A549 (cell line): ENCODE data around the gene CLEC16A.

Experiments used
- CBX8 ChIP-seq: fragments of 200-600 bp; sonication (generic); IDR thresholded peaks from 2 replicates; pipeline ENCODE4 v1.6.1; 2016
- CHD2 ChIP-seq: fragments of 150-350 bp; IDR thresholded peaks from 2 replicates; pipeline ENCODE4 v1.6.1; 2014; ENCODE audit warnings: low read length; ENCODE audit not compliant: partially characterized antibody
- EP300 ChIP-seq, 2 experiments: fragments of >200 bp; sonication (Bioruptor Twin); formaldehyde crosslinking; IDR thresholded peaks; 2 replicates in 1 of 2; 3 replicates in 1 of 2; pipeline ENCODE4 v1.6.1; 2016 to 2017
- JUN ChIP-seq, 2 experiments: fragments of >200 bp; sonication (Bioruptor Twin); formaldehyde crosslinking; IDR thresholded peaks; 2 replicates in 1 of 2; 3 replicates in 1 of 2; pipeline ENCODE4 v1.6.1; 2016 to 2017
- NR3C1 ChIP-seq: fragments of >200 bp; sonication (Bioruptor Twin); formaldehyde crosslinking; IDR thresholded peaks from 3 replicates; pipeline ENCODE4 v1.6.1; 2017
- POLR2A ChIP-seq: IDR thresholded peaks from 2 replicates; pipeline ENCODE4 v1.6.1; 2012; ENCODE audit warnings: mild to moderate bottlenecking, low read length
- RNF2 ChIP-seq: fragments of 200-600 bp; sonication (generic); IDR thresholded peaks from 2 replicates; pipeline ENCODE4 v1.6.1; 2016; ENCODE audit warnings: low read depth, mild to moderate bottlenecking, antibody characterized with exemption, moderate library complexity, borderline replicate concordance
- TF ChIP-seq, protein P1 (sequence below): fragments of >200 bp; sonication (Bioruptor Twin); formaldehyde crosslinking; IDR thresholded peaks from 3 replicates; pipeline ENCODE4 v1.5.1; 2016
- TF ChIP-seq, protein P2 (sequence below): fragments of 200-600 bp; sonication (generic); IDR thresholded peaks from 2 replicates; pipeline ENCODE4 v1.6.1; 2016; ENCODE audit warnings: antibody characterized with exemption, mild to moderate bottlenecking, moderate library complexity
- TF ChIP-seq, protein P3 (sequence below): fragments of 450-650 bp; IDR thresholded peaks from 2 replicates; pipeline ENCODE4 v1.6.1; 2014; ENCODE audit warnings: antibody characterized with exemption
- TF ChIP-seq, protein P4 (sequence below): fragments of 150-350 bp; IDR thresholded peaks from 2 replicates; pipeline ENCODE4 v1.6.1; 2014; ENCODE audit warnings: low read depth, mild to moderate bottlenecking, low read length
- TF ChIP-seq, protein P5 (sequence below): IDR thresholded peaks from 2 replicates; pipeline ENCODE4 v1.6.1; 2012; ENCODE audit warnings: low read depth, borderline replicate concordance

DNA sequence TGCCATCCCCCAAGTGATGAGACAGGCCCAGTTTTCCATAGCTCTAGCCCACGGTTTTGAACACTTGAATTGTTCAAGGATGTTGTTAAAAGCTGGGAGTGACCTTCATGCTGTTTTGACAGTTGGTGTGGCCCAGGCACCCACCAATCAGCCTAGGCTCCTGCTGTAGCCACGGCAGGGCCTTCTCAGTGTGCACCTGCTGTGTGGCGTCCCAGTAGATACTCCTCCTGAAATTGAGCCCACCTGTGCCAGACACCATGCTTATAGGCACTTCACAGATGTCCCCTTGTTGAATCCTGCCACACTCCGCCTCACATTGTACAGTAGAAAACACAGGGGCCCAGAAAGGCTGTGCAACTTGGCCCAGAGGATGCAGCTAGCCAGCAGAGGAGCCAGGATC is 225.3 kb downstream of the CLEC16A start:
- TF ChIP-seq, protein P1, sequence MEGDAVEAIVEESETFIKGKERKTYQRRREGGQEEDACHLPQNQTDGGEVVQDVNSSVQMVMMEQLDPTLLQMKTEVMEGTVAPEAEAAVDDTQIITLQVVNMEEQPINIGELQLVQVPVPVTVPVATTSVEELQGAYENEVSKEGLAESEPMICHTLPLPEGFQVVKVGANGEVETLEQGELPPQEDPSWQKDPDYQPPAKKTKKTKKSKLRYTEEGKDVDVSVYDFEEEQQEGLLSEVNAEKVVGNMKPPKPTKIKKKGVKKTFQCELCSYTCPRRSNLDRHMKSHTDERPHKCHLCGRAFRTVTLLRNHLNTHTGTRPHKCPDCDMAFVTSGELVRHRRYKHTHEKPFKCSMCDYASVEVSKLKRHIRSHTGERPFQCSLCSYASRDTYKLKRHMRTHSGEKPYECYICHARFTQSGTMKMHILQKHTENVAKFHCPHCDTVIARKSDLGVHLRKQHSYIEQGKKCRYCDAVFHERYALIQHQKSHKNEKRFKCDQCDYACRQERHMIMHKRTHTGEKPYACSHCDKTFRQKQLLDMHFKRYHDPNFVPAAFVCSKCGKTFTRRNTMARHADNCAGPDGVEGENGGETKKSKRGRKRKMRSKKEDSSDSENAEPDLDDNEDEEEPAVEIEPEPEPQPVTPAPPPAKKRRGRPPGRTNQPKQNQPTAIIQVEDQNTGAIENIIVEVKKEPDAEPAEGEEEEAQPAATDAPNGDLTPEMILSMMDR = no peak
- TF ChIP-seq, protein P2, sequence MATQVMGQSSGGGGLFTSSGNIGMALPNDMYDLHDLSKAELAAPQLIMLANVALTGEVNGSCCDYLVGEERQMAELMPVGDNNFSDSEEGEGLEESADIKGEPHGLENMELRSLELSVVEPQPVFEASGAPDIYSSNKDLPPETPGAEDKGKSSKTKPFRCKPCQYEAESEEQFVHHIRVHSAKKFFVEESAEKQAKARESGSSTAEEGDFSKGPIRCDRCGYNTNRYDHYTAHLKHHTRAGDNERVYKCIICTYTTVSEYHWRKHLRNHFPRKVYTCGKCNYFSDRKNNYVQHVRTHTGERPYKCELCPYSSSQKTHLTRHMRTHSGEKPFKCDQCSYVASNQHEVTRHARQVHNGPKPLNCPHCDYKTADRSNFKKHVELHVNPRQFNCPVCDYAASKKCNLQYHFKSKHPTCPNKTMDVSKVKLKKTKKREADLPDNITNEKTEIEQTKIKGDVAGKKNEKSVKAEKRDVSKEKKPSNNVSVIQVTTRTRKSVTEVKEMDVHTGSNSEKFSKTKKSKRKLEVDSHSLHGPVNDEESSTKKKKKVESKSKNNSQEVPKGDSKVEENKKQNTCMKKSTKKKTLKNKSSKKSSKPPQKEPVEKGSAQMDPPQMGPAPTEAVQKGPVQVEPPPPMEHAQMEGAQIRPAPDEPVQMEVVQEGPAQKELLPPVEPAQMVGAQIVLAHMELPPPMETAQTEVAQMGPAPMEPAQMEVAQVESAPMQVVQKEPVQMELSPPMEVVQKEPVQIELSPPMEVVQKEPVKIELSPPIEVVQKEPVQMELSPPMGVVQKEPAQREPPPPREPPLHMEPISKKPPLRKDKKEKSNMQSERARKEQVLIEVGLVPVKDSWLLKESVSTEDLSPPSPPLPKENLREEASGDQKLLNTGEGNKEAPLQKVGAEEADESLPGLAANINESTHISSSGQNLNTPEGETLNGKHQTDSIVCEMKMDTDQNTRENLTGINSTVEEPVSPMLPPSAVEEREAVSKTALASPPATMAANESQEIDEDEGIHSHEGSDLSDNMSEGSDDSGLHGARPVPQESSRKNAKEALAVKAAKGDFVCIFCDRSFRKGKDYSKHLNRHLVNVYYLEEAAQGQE = no peak
- TF ChIP-seq POLR2A (no peak), NR3C1 (no peak), JUN (IDR thresholded peaks at IDR 0.05) (no peak), CBX8 (no peak), EP300 (IDR thresholded peaks at IDR 0.05) (no peak), CHD2 (no peak), RNF2 (no peak)
- TF ChIP-seq, protein P3, sequence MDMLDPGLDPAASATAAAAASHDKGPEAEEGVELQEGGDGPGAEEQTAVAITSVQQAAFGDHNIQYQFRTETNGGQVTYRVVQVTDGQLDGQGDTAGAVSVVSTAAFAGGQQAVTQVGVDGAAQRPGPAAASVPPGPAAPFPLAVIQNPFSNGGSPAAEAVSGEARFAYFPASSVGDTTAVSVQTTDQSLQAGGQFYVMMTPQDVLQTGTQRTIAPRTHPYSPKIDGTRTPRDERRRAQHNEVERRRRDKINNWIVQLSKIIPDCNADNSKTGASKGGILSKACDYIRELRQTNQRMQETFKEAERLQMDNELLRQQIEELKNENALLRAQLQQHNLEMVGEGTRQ = no peak
- TF ChIP-seq, protein P4, sequence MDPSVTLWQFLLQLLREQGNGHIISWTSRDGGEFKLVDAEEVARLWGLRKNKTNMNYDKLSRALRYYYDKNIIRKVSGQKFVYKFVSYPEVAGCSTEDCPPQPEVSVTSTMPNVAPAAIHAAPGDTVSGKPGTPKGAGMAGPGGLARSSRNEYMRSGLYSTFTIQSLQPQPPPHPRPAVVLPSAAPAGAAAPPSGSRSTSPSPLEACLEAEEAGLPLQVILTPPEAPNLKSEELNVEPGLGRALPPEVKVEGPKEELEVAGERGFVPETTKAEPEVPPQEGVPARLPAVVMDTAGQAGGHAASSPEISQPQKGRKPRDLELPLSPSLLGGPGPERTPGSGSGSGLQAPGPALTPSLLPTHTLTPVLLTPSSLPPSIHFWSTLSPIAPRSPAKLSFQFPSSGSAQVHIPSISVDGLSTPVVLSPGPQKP = no peak
- TF ChIP-seq, protein P5, sequence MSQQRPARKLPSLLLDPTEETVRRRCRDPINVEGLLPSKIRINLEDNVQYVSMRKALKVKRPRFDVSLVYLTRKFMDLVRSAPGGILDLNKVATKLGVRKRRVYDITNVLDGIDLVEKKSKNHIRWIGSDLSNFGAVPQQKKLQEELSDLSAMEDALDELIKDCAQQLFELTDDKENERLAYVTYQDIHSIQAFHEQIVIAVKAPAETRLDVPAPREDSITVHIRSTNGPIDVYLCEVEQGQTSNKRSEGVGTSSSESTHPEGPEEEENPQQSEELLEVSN = no peak
